NK-92 treated with Interleukin-12 subunit alpha and Interleukin-12 subunit beta, amount 100 ng/mL, for 24 hours (cell line): ENCODE data around the gene C16orf95.
"Not testable (repeated sequence)": the region's sequence is repeated elsewhere in the genome, so short reads cannot be mapped to it uniquely, and the experiment has no call there.

ENCODE experiments used
- DNase-seq: peaks from one replicate; lab custom pipeline; 2025; lab: John Stamatoyannopoulos, UW

C16orf95 gene

DNA sequence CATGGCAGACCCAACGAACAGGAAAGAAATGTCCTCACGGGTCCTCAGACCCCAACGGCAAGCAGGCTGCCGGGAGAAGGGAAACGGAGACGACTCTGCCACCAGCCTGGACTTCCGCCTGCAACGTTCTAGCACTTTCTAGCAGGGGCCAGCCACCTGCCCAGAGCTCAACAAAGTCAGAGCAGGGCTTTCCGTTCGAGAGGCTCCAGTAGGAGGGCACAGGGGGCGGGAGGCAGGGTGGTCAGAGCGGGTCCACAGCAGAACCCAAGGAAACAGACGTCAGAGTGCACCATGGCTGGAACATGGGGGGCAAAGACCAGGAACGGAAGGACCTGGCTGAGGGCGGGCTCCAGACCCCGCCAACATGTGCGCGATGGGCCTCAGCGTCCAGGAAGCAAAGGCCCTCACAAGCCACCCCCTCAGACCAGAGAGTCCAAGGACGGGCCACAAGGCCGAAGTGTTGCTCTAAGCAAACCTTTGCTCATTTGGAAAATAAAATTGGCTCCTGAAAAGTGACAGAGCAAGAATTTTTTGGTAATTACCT, 29.4 kb upstream of the C16orf95 start:
- no peak for DNase-seq

DNA sequence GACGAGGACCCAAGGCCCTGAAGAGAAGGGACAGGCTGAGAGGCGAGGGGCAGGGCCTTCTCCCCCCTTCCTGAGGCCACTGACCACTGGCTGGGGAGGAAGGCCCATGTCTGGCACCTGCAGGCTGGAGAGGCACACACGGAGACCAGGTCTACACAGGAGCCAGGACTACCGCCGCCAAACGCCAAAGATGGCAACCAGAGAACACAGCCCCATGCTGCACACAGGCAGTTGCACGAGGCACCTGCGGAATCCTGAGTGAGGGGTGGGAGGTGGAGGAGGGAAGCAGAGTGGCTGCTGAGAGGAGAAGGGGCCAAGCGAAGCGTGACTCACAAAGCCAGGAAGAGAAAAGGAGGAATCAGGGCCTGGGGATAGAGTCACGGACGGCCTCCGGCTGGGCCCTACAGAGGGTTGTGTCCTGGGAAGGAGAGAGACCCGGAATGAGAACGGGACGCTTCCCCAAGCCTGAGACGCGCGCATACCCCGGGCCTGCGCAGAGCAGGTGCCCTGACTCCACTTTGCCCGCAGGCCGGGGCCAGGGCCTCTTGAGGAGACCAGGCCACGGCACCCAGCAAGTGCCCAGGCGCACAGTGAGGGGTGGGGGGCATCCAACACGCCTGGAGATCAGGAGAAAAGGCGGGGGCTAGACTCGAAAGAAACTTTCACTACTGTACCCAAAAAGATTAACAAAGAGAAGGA, 28.7 kb upstream of the C16orf95 start:
- DNase-seq: no peak

DNA sequence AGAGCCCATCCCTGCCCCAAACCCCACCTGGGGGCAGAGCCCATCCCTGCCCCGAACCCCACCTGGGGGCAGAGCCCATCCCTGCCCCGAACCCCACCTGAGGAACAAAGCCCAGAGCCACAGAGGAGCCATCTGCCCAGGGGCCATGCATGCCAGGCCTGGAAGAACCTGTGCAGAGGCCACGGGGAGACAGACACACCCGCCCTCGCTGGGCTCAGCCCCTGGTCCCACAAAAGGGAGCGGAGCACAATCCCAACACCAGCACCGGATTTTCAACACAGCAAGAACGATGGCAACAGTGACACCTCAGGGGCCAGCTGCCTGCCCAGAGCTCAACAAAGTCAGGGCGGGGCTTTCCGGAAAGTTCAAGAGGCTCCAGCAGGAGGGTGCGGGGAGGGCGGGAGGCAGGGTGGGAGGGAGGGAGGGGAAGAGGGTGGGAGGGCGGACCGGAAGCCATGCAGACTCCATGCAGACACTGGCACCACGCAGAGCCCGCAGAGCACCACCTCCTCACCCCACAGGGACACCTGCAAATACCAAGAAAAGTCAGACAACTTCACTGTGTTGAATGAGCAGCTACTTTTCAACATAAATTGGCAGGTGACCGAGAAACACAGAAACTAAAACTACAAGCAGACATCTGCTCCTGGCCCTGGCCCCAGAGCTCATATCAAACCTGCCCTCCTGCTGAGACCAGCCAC, 27.9 kb upstream of the C16orf95 start:
- DNase-seq: no peak

DNA sequence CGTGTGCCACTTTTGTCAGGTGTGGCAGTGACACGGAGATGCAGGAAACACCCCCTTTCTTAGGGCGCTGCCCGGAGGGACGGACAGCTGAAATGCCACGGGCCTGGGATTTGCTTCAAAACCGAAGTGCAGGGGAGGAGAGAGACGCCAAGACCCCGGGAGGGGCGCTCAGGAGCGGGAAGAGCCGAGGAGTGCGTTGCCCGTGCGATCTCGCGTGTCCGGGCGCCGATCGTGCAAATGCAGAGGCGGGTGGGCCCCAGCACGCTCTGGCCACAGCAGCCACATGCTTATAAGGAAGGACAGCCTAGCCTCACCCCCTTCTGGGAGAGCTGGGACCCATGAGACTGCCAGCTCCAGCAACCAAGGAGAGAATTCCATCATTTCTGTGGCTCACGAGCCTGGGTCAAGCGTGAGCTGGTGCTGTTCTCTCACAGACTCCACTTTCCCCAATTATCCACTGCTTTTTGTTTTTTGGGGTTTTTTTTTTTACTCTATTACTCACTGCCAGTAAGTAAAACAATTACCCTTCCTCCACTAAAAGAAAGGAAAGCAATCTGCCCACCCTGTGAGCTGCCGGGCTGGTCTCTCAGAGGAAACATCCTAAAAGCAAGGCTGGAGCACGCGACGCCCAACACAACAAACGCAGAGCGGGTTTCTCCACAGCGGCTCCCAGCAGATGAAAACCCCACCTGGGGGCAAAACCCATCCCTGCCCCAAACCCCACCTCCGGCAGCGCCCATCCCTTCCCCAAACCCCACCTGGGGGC, 27.2 kb upstream of the C16orf95 start:
- DNase-seq: no peak

DNA sequence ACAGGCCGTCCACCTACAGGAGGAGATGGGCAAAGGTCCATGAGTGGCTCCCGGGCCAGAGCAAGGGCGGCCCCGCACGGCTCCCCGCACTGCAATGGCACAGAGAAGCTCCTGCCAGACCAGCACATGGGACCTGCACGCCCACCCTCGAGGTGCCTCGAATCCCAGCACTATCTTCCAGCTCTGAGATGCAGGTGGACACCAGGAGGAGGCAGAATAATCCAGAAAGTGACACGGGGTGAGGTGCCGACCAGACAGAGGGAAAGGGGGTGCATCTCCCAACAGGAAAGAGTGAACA, 26.5 kb upstream of the C16orf95 start:
- no peak for DNase-seq

DNA sequence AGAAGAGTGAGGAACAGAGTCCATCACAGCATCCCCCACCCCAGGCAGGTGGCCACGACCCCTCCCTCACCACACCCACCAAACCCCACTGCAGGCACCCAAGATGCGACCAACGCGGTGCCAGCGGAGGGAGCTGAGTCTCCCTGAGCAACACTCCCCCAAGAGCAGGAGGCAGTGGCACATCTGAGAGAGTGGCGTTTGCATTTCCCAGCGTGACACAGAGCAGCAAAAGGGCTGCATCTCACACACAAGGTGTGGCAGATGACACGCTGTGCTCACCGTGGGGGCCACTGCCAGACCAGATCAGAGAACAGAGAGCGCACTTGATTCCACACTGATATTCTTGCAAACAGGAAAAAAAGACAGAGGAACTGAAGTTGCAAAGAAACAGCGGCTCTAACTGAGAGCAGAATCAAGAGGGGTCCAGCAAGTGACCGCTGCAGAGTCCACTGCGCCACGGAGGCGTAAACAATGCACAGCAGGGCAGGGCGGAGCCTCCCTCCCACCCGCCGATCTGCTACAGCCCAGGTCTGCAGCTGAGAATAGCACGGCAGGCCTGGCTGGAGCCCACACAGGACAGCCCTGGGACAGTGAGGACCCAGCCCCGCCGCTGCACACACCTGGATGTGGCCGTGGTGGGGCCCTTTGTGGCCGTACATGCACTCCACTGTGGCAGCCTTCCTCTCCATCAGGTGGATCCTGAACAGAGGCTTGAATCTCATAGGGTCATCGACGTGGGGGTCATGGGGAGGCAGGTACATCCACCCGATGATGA, 26.0 kb upstream of the C16orf95 start:
- no peak for DNase-seq

DNA sequence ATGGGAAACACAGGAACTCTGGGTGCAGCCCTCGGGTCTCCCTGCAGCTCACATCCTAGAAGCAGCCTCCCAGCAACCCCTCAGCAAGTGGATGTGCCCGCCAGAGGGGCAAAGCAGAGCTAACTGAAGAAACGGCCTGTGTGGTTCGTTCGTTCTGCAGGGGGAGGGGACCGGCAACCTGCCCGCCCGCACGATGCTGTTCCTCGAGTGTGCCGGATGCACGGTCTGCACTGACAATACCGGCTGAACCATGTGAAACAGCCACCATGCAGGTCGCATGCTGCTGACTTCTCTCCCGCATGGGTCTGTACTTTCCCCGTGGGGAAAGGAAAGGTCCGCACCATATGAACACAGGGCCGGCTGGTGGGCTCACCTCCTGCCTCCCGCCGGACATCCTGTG, 25.3 kb upstream of the C16orf95 start:
- DNase-seq: no peak

DNA sequence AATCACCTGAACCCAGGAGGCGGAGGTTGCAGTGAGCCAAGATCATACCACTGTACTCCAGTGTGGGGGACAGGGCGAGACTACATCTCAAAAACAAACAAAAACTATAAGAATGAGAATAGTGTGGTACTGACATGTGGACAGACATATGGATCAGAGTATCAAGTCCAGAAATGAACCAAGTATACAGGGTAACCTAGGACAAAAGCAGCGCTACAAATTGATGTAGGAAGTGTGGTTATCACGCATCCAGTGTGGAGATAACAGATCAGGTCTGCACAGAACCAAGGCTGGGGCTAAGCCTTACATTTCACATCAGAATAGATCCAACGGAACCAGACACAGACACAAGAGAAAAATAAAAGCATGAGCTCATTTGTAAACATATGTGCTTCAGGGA, 23.0 kb upstream of the C16orf95 start:
- no peak for DNase-seq

DNA sequence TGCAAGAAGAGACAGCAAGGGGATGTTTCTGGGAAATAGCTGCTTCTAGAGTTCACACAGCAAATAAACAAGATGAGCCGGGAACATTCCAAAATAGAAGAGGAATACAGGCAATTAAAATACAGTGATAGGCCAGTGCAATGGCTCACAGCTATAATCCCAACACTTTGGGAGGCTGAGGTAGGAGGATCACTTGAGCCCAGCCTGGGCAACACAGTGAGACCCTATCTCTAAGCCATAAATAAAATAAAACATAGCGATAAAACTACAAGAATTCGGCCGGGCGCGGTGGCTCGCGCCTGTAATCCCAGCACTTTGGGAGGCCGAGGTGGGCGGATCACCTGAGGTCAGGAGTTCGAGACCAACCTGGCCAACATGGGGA, 22.5 kb upstream of the C16orf95 start:
- DNase-seq: not testable (repeated sequence)

DNA sequence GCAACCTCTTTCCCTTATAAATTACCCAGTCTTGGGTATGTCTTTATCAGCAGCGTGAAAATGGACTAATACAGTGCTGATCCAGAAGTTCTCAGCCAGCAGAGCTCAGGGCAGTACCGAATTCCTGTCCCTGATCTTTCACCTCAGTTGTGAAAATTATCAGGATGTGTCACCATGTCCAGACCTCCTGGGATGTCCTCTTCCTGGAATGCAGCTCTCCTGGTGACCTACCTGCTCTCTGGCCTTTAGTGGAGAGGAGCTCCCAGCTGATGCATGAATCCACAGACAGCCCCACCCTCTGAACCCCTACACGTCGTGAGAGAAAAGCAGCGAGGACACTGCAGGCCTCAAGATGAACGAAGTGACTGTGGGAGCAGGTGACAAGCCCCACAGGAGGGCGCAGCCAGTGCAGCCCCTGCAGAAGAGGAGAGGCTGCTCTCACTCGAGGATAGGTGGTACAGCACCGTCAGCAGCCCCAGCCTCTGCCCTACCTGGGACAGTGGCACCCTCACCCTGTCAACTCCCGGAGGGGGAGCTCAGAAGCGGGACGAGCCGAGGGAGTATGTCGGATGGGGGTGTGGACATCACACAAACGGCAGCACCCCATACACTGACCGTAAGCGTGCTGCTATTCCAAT, 22.0 kb upstream of the C16orf95 start:
- no peak for DNase-seq

DNA sequence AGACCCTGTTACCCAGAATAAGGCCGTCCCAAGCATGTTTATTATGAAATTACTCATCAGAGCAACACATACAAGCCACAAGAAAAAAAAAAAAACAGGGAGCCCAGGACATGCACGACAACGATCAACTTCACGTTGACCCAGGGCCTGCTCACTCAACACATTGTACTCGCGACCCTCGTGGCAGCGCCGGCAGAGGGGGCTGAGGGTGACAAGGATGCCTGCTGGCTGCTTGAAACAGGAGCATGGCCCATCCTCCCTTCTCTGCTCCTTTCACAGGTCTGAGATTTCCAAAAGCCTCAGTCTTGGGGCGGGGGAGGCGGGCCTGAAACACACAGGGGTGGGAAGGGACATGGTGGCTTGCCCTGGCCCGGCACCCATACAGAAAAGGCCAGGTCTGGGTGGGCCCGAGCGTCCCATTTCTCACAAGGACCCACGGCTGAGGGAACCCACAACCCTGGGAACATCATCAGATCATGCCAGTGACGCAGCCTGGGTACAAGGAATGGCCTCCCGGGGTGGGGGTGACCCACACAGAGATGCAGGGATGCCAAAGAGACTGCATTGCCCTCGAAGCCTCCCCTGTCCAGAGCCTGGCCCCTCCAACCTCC, 21.1 kb upstream of the C16orf95 start:
- DNase-seq: no peak

DNA sequence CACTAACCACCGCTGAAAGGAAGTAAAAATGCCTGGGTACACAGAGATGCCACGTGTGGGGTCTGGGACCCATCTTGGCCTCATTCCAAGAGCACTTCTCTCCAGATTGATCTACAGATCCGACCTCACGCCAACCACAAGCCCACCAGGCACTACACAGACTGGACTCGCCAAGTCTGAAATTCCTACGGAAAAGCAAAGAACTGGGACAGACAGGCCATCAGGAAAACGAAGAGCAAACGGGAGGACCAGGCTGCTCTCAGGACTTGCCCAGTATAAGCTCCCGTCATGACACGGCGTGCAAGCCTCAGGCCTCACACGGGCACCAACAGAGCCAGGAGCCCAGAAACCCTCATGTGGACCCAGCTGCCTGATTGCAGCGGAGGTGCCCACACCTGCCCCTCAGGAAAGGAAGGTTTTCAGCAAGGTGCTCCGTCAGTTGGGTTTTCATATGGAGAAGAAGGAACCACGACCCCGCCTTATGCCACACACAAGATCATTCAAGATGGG, 20.1 kb upstream of the C16orf95 start:
- no peak for DNase-seq

DNA sequence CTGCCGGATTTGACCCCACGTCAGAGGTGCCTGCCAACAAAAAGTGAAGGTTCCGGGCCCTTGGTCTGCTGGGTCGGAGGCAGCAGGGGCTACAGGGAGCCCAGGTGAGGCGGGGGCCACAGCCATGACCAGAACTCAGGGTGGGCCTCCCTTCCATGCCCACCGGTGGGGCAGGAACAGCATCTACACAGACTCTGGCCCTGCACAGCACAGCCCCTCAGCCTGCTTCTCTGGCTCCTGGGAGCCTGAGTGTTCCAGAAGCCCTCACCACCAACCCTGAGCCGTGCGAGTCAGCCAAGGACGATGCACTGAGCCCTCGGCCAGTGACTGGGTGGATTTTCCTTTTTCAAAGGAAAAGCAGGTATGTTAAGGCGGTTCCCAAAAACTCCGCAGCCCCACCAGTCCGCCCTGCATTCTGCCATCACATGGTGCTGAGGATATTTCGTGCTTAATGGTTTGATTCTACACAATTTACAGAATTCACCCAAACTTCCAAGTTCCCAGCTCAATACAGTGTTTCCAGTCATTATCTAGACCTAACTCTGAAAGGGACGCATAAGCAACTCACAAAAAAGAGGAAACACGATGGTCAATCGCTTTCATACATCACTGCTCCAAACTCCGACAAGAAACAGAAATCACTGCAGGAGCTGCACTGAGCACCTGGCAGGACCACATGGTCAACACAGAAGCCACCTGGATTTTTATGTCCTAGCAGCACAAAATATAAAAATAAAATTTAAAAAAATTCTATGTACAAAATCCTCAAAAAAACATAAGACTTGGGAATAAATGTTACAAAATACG, 19.4 kb upstream of the C16orf95 start:
- no peak for DNase-seq

DNA sequence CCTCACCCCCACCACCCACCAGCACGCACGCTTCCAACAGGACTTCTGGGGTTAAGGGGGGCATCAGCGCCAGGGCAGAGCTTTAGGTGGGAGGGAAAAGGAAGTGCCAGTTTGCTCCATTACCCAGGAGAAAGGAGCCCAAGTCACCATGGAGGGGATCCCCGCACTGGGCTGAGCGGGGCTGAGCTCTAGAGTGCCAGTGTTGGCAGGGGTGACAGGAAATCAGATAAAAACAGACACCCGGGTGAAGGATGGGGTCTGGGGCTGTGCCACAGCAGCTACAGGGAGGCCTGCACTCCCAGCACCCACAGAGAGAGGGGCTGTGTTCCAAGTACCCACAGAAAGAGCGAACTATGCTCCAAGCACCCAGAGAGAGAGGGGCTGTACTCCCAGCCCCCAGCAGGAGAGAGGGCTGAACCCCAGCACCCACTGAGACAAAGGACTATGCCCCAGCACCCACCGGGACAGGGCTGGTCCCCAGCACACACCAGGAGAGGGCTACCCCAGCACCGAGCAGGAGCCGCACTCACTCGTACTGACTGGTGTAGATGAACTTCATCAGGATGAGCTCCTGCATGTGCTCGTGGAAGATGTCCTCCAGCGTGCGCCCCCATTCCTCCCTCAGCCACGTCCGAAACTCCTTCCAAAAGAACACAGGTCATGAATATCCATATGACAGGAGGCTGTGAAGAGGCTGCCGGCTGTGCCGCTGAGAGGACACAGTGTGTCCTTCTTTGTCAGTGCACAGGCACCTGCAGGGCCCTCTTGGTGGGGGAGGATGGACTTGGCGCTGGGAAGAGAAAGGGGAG, 18.6 kb upstream of the C16orf95 start:
- DNase-seq: no peak

DNA sequence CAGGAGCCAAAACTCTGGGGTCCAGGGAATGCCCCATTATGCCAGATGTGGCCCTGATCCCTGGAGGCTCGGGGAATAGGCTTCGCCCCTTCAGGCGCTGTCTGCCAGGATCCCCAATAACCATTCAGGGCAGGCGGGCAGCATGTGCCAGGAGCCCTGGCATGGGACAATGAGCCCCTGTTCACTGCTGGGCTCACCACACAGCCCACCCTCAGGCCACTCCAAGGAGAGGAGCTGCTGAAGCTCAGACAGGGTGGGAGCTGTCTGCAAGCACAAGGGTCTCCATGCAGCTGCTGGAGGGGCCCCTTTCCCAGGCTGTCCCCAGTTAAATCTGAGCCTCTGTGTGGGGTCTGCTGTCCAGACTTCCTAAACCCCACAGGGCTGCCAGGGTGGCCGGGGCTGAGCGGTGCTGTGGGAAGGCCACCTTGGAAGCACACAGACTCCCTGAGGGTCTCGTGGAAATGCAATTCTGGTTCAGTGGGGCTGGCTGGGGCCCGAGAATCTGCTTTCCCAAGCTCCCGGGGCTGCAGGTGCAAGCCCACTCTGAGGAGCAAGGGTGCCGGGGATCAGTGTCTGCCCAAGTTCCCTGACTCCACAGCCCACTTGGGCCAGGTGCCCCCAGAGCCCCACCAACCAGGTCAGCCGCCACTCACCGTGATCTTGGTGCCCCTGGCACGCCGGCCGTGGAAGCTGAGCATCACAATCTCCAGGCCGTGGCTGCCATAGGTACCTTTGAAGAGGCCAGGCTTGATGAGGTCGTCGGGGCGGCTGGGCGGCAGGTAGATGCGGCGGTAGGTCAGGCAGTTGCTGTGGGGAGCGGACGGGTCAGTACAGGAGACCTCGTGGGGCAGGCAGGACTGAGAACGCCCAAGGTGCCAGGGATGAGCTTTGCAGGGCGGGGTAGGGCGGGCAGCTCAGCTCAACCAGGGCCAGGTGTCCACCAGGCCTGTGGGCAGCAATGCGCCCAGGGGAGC, 17.7 kb upstream of the C16orf95 start:
- no peak for DNase-seq

DNA sequence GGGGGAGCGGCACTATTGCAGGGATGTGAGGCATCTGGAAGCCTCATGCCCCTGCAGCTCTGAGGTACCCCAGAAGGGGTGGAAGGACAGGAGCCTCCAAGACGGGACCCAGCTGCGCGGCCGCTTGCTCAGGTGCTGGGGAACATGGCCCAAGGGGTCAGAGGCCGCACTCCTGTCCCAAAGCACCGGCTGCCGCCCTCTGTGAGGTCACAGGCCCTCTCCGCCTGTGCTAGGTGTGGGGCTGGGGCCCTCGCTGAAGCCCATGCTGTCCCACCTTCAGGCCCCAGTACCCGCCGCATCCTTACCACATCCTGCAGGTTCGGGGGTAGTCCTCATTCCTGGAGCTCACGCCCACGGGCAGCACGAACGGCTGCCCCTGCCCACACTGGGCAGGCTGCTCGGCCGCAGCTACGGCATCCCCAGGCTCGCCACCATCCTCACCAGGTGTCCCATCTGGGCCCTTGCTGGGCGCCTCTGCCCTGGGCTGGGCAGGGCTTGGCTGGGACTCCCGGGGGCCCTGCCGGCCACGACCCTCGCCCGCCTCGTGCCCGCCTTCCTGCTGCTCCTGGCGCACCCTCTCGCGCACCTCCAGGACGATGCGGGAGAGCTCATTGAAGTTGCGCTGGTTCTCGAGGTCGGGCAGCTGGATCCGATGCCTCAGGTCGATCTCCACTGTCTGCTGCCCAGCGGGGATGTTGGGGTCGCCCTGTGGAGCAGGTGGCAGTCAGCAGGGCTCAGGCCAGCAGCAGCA, 16.6 kb upstream of the C16orf95 start:
- DNase-seq: no peak

DNA sequence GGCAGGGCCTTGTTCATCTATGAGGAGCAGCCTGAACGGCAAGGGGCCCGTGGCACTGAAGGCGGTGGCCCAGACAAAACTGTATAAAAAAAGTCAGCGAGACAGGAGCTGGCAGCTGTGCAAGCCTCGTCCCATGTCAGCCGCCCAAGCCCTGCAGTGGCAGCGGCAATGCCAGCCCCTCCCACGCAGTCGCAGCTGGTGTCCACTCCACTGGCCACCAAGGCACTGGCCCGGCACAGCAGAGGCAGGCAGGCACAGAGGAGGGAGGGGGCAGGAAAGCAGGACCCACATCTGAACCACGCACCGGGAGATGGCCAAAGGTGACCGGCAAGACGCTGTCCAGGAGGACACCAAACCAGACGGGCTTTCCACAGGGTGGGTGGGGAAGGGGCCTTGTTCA, 15.9 kb upstream of the C16orf95 start:
- no peak for DNase-seq

DNA sequence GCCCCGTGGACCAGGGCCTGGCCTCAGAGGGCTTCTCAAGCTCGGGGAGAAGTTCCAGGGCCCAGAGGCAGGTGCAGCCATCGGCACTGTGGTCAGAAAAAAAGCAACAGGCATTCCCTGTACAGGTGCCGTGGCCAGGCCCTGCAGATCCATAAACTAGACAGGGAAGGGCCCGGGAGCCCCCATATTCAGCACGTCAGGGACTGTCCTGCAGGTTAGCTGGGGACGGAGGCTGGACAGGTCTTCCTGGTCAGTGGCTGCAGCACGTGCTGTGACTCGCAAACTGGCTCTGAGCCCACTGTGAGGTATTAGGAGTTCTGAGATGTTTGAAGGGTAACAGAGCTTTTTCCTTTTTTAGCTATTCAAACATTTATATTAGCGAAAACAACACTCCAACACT, 15.0 kb upstream of the C16orf95 start:
- no peak for DNase-seq
